OCI-LY1 (cell line): ENCODE data around the gene TENM4.

Experiments used
- H2AFZ ChIP-seq: fragments of 200-600 bp; sonication (generic), shearing (Covaris generic); 2 replicates; pipeline ENCODE4 v1.6.0; 2014; ENCODE audit warnings: antibody characterized with exemption, mild to moderate bottlenecking, low read length
- H3F3A ChIP-seq: fragments of 200-600 bp; sonication (generic), shearing (Covaris generic); 2 replicates; pipeline ENCODE4 v1.6.0; 2014; ENCODE audit warnings: mild to moderate bottlenecking, antibody characterized with exemption, low read length, moderate library complexity; ENCODE audit not compliant: insufficient read depth
- H3K27ac ChIP-seq: fragments of 200-600 bp; sonication (generic); 2 replicates; pipeline ENCODE4 v1.5.1; 2014; ENCODE audit warnings: low read length, mixed run types, mild to moderate bottlenecking, low read depth; ENCODE audit not compliant: poor library complexity, severe bottlenecking
- H3K27me3 ChIP-seq: fragments of 200-600 bp; sonication (generic); 2 replicates; pipeline ENCODE4 v1.6.0; 2014; ENCODE audit warnings: antibody characterized with exemption, mild to moderate bottlenecking, low read length, moderate library complexity; ENCODE audit not compliant: insufficient read depth
- H3K36me3 ChIP-seq: fragments of 200-600 bp; sonication (generic); 2 replicates; pipeline ENCODE4 v1.6.1; 2014; ENCODE audit warnings: mild to moderate bottlenecking, antibody characterized with exemption, low read length, moderate library complexity, mixed read lengths; ENCODE audit not compliant: insufficient read depth
- H3K4me1 ChIP-seq: fragments of 200-600 bp; sonication (generic); 2 replicates; pipeline ENCODE4 v1.5.1; 2014; ENCODE audit warnings: mild to moderate bottlenecking, low read length, moderate library complexity; ENCODE audit not compliant: insufficient read depth, severe bottlenecking
- H3K4me2 ChIP-seq: fragments of 200-600 bp; sonication (generic), shearing (Covaris generic); 2 replicates; pipeline ENCODE4 v1.6.1; 2014; ENCODE audit warnings: low read length
- H3K4me3 ChIP-seq: fragments of 200-600 bp; sonication (generic); 2 replicates; pipeline ENCODE4 v1.5.1; 2014; ENCODE audit warnings: low read length, low read depth, mild to moderate bottlenecking, mixed read lengths; ENCODE audit not compliant: poor library complexity, severe bottlenecking
- H3K79me2 ChIP-seq: fragments of 200-600 bp; shearing (Covaris generic); 2 replicates; pipeline ENCODE4 v1.6.1; 2016; ENCODE audit warnings: mixed run types, low read length, mixed read lengths; ENCODE audit not compliant: insufficient read depth
- H3K9ac ChIP-seq: fragments of 200-600 bp; sonication (generic), shearing (Covaris generic); 2 replicates; pipeline ENCODE4 v1.6.1; 2014; ENCODE audit warnings: mild to moderate bottlenecking, low read length, mixed read lengths
- H3K9me2 ChIP-seq: fragments of 200-600 bp; sonication (generic), shearing (Covaris generic); 2 replicates; pipeline ENCODE4 v1.6.1; 2014; ENCODE audit warnings: low read depth, mild to moderate bottlenecking, low read length, mixed read lengths
- H3K9me3 ChIP-seq: fragments of 200-600 bp; shearing (Covaris generic); 2 replicates; pipeline ENCODE4 v1.6.1; 2014; ENCODE audit warnings: low read length, mixed read lengths
- H4K20me1 ChIP-seq: fragments of 200-600 bp; sonication (generic), shearing (Covaris generic); 2 replicates; pipeline ENCODE4 v1.6.0; 2016; ENCODE audit warnings: mild to moderate bottlenecking, low read length; ENCODE audit not compliant: insufficient read depth
- EZH2 ChIP-seq: fragments of 200-600 bp; sonication (generic), shearing (Covaris generic); IDR thresholded peaks from 2 replicates; pipeline ENCODE4 v1.8.0; 2017; ENCODE audit warnings: borderline replicate concordance, mixed run types, mild to moderate bottlenecking, antibody characterized with exemption, low read length, moderate library complexity, mixed read lengths
- TF ChIP-seq, protein P1 (sequence below): fragments of 200-600 bp; sonication (generic), shearing (Covaris generic); IDR thresholded peaks from 2 replicates; pipeline ENCODE4 v1.5.1; 2017; ENCODE audit warnings: mild to moderate bottlenecking, antibody characterized with exemption, low read length, moderate library complexity, mixed read lengths

The TENM4 gene

DNA sequence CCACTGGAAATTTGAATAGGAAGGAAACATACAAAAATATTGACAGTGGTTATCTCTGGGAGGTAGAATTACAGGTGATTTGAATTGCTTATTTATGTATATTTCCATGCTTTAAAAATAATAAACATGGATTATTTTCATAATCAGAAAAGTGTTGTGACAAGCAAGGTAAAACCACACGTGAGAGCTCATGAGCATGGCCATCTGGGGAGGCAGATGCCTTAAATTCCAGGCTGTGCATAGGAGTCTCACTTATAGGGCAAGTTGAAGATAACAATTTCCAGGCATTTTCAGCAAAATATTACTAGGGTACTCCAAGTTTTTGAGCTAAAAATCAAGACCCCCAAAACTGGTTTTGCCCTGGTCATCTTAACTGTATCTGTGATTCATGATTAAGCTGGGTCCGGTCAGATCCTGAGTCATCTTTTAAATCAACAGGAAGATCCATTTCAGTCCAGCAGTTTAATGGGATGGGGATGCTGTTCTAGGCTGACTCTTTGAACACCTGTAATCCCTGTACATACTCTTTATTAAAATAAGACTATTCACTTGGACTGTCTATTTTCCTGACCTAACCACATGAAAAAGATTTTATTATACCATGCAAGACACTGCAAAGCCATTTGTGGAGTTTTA lies 750.4 kb downstream of the TENM4 start:
- Histone ChIP-seq H4K20me1 (no peaks in the 10 kb centered on the region), H2AFZ (no peak overlapping the region), H3K4me3 (no peak overlapping the region), H3K9ac (no peak overlapping the region), H3F3A (no peaks in the 10 kb centered on the region), H3K27me3 (no peaks in the 10 kb centered on the region), H3K9me3 (no peaks in the 10 kb centered on the region), H3K4me1 (no peaks in the 10 kb centered on the region), H3K9me2 (no peaks in the 10 kb centered on the region), H3K79me2 (no peaks in the 10 kb centered on the region), H3K4me2 (no peak overlapping the region), H3K27ac (no peak overlapping the region), H3K36me3 (no peaks in the 10 kb centered on the region)
- no peak for TF ChIP-seq EZH2
- TF ChIP-seq, protein P1, sequence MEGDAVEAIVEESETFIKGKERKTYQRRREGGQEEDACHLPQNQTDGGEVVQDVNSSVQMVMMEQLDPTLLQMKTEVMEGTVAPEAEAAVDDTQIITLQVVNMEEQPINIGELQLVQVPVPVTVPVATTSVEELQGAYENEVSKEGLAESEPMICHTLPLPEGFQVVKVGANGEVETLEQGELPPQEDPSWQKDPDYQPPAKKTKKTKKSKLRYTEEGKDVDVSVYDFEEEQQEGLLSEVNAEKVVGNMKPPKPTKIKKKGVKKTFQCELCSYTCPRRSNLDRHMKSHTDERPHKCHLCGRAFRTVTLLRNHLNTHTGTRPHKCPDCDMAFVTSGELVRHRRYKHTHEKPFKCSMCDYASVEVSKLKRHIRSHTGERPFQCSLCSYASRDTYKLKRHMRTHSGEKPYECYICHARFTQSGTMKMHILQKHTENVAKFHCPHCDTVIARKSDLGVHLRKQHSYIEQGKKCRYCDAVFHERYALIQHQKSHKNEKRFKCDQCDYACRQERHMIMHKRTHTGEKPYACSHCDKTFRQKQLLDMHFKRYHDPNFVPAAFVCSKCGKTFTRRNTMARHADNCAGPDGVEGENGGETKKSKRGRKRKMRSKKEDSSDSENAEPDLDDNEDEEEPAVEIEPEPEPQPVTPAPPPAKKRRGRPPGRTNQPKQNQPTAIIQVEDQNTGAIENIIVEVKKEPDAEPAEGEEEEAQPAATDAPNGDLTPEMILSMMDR: no peak

DNA sequence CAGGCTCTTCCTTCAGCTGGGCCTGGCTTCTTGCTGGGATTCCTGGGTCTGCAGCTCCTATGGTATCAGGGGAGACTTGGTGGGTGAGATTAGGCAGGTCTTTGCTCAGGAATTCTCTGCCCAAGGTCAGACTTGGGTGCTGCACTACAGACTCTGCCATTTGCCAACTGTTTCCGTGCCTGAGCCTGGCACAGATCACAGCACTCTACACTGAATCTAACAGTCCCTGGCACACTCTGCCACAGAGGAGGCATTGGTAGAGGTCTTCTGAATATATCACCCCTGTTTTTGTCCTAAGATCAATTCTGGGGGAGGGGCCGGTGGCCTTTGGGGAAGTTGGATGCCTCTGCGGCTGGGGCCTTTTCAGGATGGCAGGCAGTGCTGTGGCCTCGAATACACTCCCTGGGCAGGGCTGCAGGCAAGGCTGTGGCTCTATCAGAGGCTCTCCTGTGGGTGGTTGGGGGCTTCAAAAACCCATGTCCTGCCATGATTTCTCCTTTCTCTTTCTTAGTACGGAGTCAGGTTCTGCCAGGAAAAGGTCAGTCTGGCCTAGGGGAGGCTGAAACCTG lies 751.2 kb downstream of the TENM4 start:
- Histone ChIP-seq H3K9me2 (no peaks in the 10 kb centered on the region), H3K4me1 (no peaks in the 10 kb centered on the region), H3K27me3 (no peaks in the 10 kb centered on the region), H3F3A (no peaks in the 10 kb centered on the region), H3K9me3 (no peaks in the 10 kb centered on the region), H3K9ac (no peak overlapping the region), H3K27ac (no peak overlapping the region), H3K4me3 (no peak overlapping the region), H3K36me3 (no peaks in the 10 kb centered on the region), H4K20me1 (no peaks in the 10 kb centered on the region), H3K79me2 (no peaks in the 10 kb centered on the region), H2AFZ (no peak overlapping the region), H3K4me2 (no peak overlapping the region)
- TF ChIP-seq, protein P1: no peak
- TF ChIP-seq EZH2: no peak

DNA sequence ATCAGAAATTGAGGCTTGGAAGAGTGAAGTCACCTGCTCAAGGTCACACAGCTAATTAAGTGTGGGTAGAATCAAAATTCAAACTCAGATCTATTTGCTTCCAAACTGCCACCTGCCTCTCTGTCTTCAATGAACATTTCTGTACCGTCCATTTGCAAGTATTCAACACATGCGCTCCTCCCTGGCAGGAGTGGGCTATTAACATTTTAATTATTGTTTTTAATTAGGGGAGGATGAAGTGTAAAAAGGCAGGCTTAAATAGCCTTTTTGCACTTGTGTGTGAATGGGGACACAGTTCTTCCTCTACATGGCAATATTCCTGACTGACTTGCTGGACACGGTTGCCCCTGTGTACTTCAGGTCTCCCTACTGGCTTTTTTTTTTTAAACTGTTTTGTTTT lies 751.7 kb downstream of the TENM4 start:
- no peaks in the 10 kb centered on the region for H3K27me3 ChIP-seq
- H3K79me2 ChIP-seq: no peaks in the 10 kb centered on the region
- H3K4me3 ChIP-seq: no peak overlapping the region
- H3K4me2 ChIP-seq: no peak overlapping the region
- no peaks in the 10 kb centered on the region for H3F3A ChIP-seq
- H3K36me3 ChIP-seq: no peaks in the 10 kb centered on the region
- TF ChIP-seq, protein P1: no peak
- TF ChIP-seq EZH2: no peak
- H3K9me3 ChIP-seq: no peaks in the 10 kb centered on the region
- H3K9ac ChIP-seq: no peak overlapping the region
- H3K9me2 ChIP-seq: no peaks in the 10 kb centered on the region
- H3K27ac ChIP-seq: no peak overlapping the region
- no peaks in the 10 kb centered on the region for H4K20me1 ChIP-seq
- no peak overlapping the region for H2AFZ ChIP-seq
- no peaks in the 10 kb centered on the region for H3K4me1 ChIP-seq
